ENCODE results near the gene NTN4. TPM values are rescaled to one million over a fixed set of nuclear protein-coding genes. Genes with fewer than 3 reads are reported as not detected.

The NTN4 gene
- total RNA-seq, 1 donor from 2014 or later = 136 TPM

DNA sequence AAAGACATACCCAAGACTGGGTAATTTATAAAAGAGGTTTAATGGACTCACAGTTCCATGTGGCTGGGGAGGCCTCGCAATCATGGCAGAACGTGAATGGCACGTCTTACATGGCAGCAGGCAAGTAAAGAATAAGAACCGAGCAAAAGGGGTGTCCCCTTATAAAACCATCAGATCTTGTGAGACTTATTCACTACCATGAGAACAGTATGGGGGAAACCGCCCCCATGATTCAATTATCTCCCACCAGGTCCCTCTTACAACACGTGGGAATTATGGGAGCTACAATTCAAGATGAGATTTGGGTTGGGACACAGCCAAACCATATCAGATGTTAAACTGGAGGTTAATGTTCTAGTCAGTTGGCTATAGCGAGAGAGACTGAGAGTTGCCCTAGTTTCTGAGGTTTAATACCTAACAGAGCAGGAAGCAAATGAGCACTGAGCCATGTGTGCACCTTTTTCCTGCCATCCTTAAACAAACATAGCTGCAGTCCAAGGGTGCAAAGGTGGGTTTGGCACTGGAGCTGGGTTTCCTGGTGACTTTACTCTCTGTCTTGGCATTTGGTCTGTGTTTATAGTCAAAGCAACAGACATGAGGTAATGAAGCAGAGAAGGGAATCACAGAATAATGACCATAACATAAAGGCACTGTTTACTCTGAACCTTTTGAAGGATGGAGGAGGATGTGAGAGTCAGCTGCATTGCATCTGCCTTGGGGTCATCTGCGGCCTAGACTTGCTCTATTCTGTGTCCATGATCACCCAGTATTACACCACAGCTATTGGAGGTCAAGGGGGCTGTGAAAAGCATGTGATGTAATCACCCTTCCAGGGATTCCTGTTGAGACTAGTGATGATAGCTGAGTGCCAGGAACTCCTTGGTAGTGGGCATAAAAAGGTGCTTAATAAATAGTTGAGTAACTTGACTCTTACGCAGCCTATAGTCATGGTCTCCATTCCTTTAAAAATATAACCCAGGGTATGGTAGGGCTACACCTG lies 155.6 kb downstream of the NTN4 start:
- H3K4me1 ChIP-seq = peaks cover 7% of the 10 kb centered on the region

DNA sequence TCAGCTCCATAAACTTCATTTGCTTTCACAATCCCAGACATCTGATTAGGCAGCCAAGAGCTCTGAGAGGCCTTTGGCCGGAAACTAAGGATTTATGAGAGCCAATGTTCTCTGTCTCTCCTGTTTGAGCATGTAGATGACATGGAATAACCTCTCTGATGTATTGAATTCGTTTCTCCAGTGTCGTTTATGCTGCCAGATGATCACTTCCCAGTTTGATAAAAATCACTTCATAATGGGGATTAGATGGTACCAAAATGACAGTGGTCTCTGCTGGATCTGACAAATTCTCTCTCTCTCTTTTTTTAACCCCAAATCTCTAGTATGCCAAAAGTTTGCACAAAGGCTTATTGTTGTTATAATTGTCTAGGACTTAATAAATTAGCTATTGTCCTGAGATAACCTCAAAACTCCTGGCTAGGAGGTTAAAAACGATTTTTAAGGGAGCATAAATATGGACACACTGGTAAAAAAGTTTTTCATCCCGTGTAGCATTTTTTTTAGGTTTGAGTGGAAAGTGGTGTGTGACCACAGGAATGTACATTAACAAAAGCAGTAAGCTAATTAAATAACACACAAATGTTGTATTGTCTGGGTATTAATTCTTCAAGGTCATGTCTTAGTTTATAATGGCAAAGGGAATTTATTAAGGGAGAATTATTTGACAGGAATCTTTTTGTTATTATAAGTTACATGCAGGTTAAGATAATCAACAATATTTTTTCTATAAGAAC lies 156.7 kb downstream of the NTN4 start:
- Histone ChIP-seq H3K27ac (peak overlapping the region; percentile 47), H3K36me3 (no peaks in the 10 kb centered on the region), H3K27me3 (no peaks in the 10 kb centered on the region), H3K4me3 (no peak overlapping the region), H3K4me1 (peaks cover 7% of the 10 kb centered on the region), H3K9me3 (no peaks in the 10 kb centered on the region)
- ATAC-seq (peak; percentile 55), DNase-seq (no peak)
- intact Hi-C loops (cut with DNase I) = no loop called here
- TF ChIP-seq, protein P1, sequence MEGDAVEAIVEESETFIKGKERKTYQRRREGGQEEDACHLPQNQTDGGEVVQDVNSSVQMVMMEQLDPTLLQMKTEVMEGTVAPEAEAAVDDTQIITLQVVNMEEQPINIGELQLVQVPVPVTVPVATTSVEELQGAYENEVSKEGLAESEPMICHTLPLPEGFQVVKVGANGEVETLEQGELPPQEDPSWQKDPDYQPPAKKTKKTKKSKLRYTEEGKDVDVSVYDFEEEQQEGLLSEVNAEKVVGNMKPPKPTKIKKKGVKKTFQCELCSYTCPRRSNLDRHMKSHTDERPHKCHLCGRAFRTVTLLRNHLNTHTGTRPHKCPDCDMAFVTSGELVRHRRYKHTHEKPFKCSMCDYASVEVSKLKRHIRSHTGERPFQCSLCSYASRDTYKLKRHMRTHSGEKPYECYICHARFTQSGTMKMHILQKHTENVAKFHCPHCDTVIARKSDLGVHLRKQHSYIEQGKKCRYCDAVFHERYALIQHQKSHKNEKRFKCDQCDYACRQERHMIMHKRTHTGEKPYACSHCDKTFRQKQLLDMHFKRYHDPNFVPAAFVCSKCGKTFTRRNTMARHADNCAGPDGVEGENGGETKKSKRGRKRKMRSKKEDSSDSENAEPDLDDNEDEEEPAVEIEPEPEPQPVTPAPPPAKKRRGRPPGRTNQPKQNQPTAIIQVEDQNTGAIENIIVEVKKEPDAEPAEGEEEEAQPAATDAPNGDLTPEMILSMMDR (IDR thresholded peaks at IDR 0.05) = no peak

More for the DNA sequence above, 155.6 kb downstream of the NTN4 start:
- H3K36me3 ChIP-seq = no peaks in the 10 kb centered on the region
- no peaks in the 10 kb centered on the region for H3K27me3 ChIP-seq
- intact Hi-C loops (cut with DNase I) = no loop called here
- no peak overlapping the region for H3K27ac ChIP-seq
- no peaks in the 10 kb centered on the region for H3K9me3 ChIP-seq
- TF ChIP-seq, protein P1 (IDR thresholded peaks at IDR 0.05) = no peak
- peak; percentile 33 for ATAC-seq
- DNase-seq = no peak
- no peak overlapping the region for H3K4me3 ChIP-seq

DNA sequence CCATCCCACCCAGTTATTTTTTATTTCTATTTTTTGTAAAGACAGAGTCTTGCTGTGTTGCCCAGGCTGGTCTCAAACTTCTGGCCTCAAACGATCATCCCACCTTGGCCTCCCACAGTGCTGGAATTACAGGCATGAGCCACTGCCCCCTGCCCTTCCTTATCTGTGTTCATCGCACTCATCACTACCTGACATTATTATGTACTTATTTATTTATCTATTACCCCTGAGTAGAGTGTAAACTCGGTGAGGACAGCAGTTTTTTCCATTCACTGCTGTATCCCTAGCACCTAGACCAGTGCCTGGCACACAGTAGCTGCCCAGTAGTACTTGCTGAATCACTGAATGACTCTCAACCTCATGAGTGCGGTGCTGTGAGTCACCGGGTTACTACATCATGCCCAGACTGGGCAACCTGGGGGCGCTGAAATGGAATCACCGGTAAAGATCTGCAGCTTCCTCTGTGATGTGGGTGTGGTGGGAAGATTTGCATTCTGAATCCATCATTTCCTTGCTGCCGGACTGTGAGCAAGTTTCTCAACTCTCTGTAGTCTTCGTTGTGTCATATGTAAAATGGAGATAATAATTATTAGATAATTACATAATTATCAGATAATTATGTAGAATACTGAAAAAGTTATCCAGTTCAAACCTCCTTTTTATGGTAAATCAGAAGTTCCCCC lies 157.4 kb downstream of the NTN4 start:
- ATAC-seq = peak; percentile 86
- Histone ChIP-seq H3K27ac (peak overlapping the region; percentile 47), H3K36me3 (no peaks in the 10 kb centered on the region), H3K4me3 (no peak overlapping the region), H3K4me1 (peaks cover 7% of the 10 kb centered on the region), H3K27me3 (no peaks in the 10 kb centered on the region), H3K9me3 (no peaks in the 10 kb centered on the region)
- intact Hi-C loops (cut with DNase I) = no loop called here
- TF ChIP-seq, protein P1 (IDR thresholded peaks at IDR 0.05) = no peak
- DNase-seq = peak; percentile 69

DNA sequence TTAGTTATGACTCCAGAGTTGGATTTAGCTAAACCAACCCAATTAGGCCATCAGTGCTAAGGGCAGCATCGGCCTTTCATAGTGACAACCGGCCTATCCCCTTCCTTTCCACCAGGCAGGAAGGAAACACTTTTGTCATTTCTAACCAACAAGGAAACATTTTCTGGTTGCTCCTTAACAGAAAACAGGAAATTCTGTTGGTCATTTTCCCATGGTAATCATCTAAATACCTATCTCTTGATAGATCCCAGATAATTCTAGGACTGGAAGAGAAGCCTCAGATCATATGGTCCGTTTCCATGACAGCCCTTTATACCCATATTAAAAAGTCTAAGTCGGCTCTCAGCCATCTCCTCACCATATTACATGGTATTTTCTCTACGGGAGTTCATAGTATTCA lies 160.1 kb downstream of the NTN4 start:
- H3K36me3 ChIP-seq = no peaks in the 10 kb centered on the region
- intact Hi-C loops (cut with DNase I) = no loop called here
- H3K4me3 ChIP-seq = no peak overlapping the region
- H3K9me3 ChIP-seq = no peaks in the 10 kb centered on the region
- no peak overlapping the region for H3K27ac ChIP-seq
- ATAC-seq (no peak), DNase-seq (no peak)
- peaks cover 7% of the 10 kb centered on the region for H3K4me1 ChIP-seq
- no peaks in the 10 kb centered on the region for H3K27me3 ChIP-seq
- TF ChIP-seq, protein P1 (IDR thresholded peaks at IDR 0.05) = no peak

DNA sequence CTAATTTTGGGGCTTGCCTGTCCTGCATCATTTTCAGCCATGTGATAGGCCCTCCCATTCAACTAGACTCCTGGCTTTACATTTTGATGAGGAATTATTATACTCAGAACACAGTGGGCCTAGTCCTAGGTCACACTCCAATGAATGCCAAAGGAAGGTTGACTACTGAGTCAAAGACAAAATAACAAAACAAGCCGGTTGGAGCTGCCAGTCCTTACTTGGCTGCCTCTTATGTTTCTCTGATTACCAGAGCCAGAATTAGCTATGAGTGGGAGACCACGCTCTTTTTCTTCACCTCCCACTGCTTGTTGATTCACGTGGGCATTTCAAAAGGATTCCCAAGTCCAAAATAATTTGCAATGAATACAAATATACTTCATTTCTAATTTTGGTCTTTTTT lies 161.2 kb downstream of the NTN4 start:
- H3K4me1 ChIP-seq = peaks cover 7% of the 10 kb centered on the region
- TF ChIP-seq, protein P1 (IDR thresholded peaks at IDR 0.05) = no peak
- ATAC-seq (no peak), DNase-seq (no peak)
- H3K27me3 ChIP-seq = no peaks in the 10 kb centered on the region
- no peak overlapping the region for H3K4me3 ChIP-seq
- H3K27ac ChIP-seq = no peak overlapping the region
- intact Hi-C loops (cut with DNase I) = no loop called here
- no peaks in the 10 kb centered on the region for H3K9me3 ChIP-seq
- no peaks in the 10 kb centered on the region for H3K36me3 ChIP-seq

Measured in upper lobe of right lung (tissue), 1 donor.